K562 (cell line): ENCODE measurements around the gene TP63. TPM values are rescaled to one million over a fixed set of nuclear protein-coding genes. Genes with fewer than 3 reads are reported as not detected.

ENCODE experiments used
- ATAC-seq: fragments of 200-7000 bp; cut with Tn5 transposase; 3 replicates; pipeline ENCODE4 v1.9.1; 2020; ENCODE audit warnings: moderate library complexity
- BruUV-seq: library from RNA; stranded (reverse); fragments of 400-500 nt; replicated peaks from 2 replicates; lab custom pipeline; 2021; lab: Mats Ljungman, UMichigan
- CTCF ChIA-PET: fragments of 300-600 bp; formaldehyde crosslinking; extraction: SDS; loops from one replicate; lab custom pipeline; 2021; ENCODE audit warnings: low intra/inter-chr PET ratio; lab: Yijun Ruan, JAX
- POLR2A ChIA-PET: fragments of 300-600, 350-650 bp; sonication (Branson Sonifier 250); formaldehyde crosslinking; extraction: SDS; loops from one replicate; lab custom pipeline; 2021; ENCODE audit warnings: antibody characterized with exemption, inconsistent platforms; lab: Yijun Ruan, JAX
- DNase-seq, 4 experiments: peaks; one replicate each; pipeline versions ENCODE4 v3.0.0 to v3.0.0-alpha.2; 2011 to 2018; ENCODE audit warnings: low spot score in 3 of 4, mixed read lengths in 3 of 4; ENCODE audit errors: extremely low read depth in 1 of 4
- FAIRE-seq: peaks from 2 replicates; lab custom pipeline; 2011; peaks lifted over from hg19 to GRCh38; lab: Jason Lieb, UNC
- H2AFZ ChIP-seq: 2 replicates; pipeline ENCODE4 v1.6.0; 2011; ENCODE audit warnings: low read depth, low read length, control low read depth, inconsistent platforms
- H3K27ac ChIP-seq: fragments of 200-600 bp; 3 replicates; pipeline ENCODE4 v1.8.0; 2011; ENCODE audit warnings: low read depth, mild to moderate bottlenecking, control low read depth, inconsistent platforms, low read length, moderate library complexity, mixed read lengths; ENCODE audit errors: extremely low read depth
- H3K27me3 ChIP-seq, 2 experiments: fragments of 300-600 bp in 1 of 2; 2 replicates in 1 of 2; 3 replicates in 1 of 2; pipeline versions ENCODE4 v1.6.0 to v1.8.0; 2011; ENCODE audit warnings: inconsistent platforms in 2 of 2, low read length in 2 of 2, mild to moderate bottlenecking in 1 of 2, mixed read lengths in 1 of 2, moderate library complexity in 1 of 2; ENCODE audit not compliant: control insufficient read depth in 2 of 2, insufficient read depth in 2 of 2
- H3K36me3 ChIP-seq: fragments of 300-600 bp; 3 replicates; pipeline ENCODE4 v1.8.0; 2011; ENCODE audit warnings: mild to moderate bottlenecking, low read length, inconsistent platforms; ENCODE audit not compliant: control insufficient read depth, insufficient read depth
- H3K4me1 ChIP-seq, 2 experiments: fragments of 200-600 bp in 1 of 2; replicated peaks in 1 of 2; 2 replicates in 1 of 2; 3 replicates in 1 of 2; pipeline versions ENCODE4 v1.5.1 to v1.8.0; 2011; ENCODE audit warnings: inconsistent platforms in 2 of 2, low read length in 2 of 2, mild to moderate bottlenecking in 1 of 2, mixed read lengths in 1 of 2, moderate library complexity in 1 of 2; ENCODE audit not compliant: control insufficient read depth in 2 of 2, insufficient read depth in 2 of 2
- H3K4me2 ChIP-seq: 2 replicates; pipeline ENCODE4 v1.6.1; 2011; ENCODE audit warnings: low read length, control low read depth, inconsistent platforms, mixed read lengths; ENCODE audit not compliant: insufficient read depth
- H3K4me3 ChIP-seq: fragments of 200-600 bp; sonication (generic), shearing (Covaris generic); 2 replicates; pipeline ENCODE4 v1.5.1; 2016; ENCODE audit warnings: control low read depth, inconsistent platforms
- H3K79me2 ChIP-seq: fragments of 200-600 bp; 3 replicates; pipeline ENCODE4 v1.8.0; 2011; ENCODE audit warnings: low read length, inconsistent platforms; ENCODE audit not compliant: control insufficient read depth, insufficient read depth
- H3K9ac ChIP-seq, 2 experiments: 2 replicates each; pipeline versions ENCODE4 v1.6.0 to v1.6.1; 2011; ENCODE audit warnings: low read depth in 2 of 2, low read length in 2 of 2, control low read depth in 1 of 2, inconsistent platforms in 1 of 2, mild to moderate bottlenecking in 1 of 2, mixed read lengths in 1 of 2; ENCODE audit not compliant: insufficient read depth in 1 of 2
- H3K9me1 ChIP-seq: one replicate; pipeline ENCODE4 v1.6.0; 2011; ENCODE audit warnings: inconsistent platforms, mild to moderate bottlenecking, low read length, moderate library complexity; ENCODE audit not compliant: control insufficient read depth, insufficient read depth
- H3K9me3 ChIP-seq: replicated peaks from 2 replicates; pipeline ENCODE4 v1.5.1; 2011; ENCODE audit warnings: low read depth, low read length, inconsistent platforms; ENCODE audit not compliant: control insufficient read depth, insufficient read depth
- H4K20me1 ChIP-seq: replicated peaks from 2 replicates; pipeline ENCODE4 v1.6.1; 2011; ENCODE audit warnings: low read length, inconsistent platforms, mixed read lengths; ENCODE audit not compliant: control insufficient read depth, insufficient read depth
- CCNT2 ChIP-seq: IDR thresholded peaks from 2 replicates; pipeline ENCODE4 v1.6.1; 2011; ENCODE audit warnings: borderline replicate concordance, low read depth, mild to moderate bottlenecking, moderate library complexity, mixed read lengths, low read length; ENCODE audit not compliant: insufficient read length; ENCODE audit errors: extremely low read depth
- ELF2 ChIP-seq: fragments of 250-450 bp; sonication (Bioruptor Pico); IDR thresholded peaks from 2 replicates; pipeline ENCODE4 v1.5.0; 2021; ENCODE audit warnings: mild to moderate bottlenecking
- FOXA1 ChIP-seq: fragments of 450-650 bp; IDR thresholded peaks from 2 replicates; pipeline ENCODE4 v1.6.1; 2016; ENCODE audit warnings: mild to moderate bottlenecking, borderline replicate concordance
- GABPB1 ChIP-seq: sonication (generic); formaldehyde crosslinking; IDR thresholded peaks from 2 replicates; pipeline ENCODE4 v1.8.0; 2022; ENCODE audit warnings: mild to moderate bottlenecking, missing genetic modification reagents
- LEF1 ChIP-seq: fragments of 450-650 bp; IDR thresholded peaks from 2 replicates; pipeline ENCODE4 v1.6.1; 2016; ENCODE audit warnings: mild to moderate bottlenecking
- SLC30A9 ChIP-seq: fragments of 250-450 bp; sonication (Bioruptor Pico); IDR thresholded peaks from 2 replicates; pipeline ENCODE4 v1.8.0; 2022; ENCODE audit warnings: mild to moderate bottlenecking, moderate library complexity
- SRSF1 ChIP-seq: fragments of 200-400 bp; formaldehyde crosslinking; IDR thresholded peaks from 2 replicates; pipeline ENCODE4 v1.6.1; 2017; ENCODE audit warnings: mild to moderate bottlenecking, low read depth, low read length, moderate library complexity
- TCF7L2 ChIP-seq: fragments of 150-350 bp; IDR thresholded peaks from 2 replicates; pipeline ENCODE4 v1.6.1; 2016; ENCODE audit warnings: low read depth, mild to moderate bottlenecking, low read length, moderate library complexity
- U2AF2 ChIP-seq: fragments of 200-400 bp; formaldehyde crosslinking; optimal IDR thresholded peaks from 2 replicates; pipeline ENCODE3; 2017; ENCODE audit warnings: low read depth, mild to moderate bottlenecking, low read length
- ZNF174 ChIP-seq: fragments of 250-450 bp; sonication (Bioruptor Pico); IDR thresholded peaks from 2 replicates; pipeline ENCODE4 v1.4.0; 2020; ENCODE audit warnings: mild to moderate bottlenecking
- WGBS: fragments of 100-300 bp; shearing (Covaris generic); methylation state at CpG from one replicate; pipeline ENCODE4 v1.1.6; 2016; ENCODE audit warnings: low coverage, mixed read lengths; ENCODE audit not compliant: insufficient coverage; ENCODE audit errors: missing lambda C conversion rate; 5-methylcytosine and 5-hydroxymethylcytosine counted together
- in situ Hi-C: fragments of 300-500 bp; cut with MboI; formaldehyde crosslinking; loops from 4 replicates; pipeline ENCODE4 v1.15.0; 2018; ENCODE audit warnings: inconsistent platforms, mixed read lengths
- intact Hi-C: fragments of 100-400 bp; cut with micrococcal nuclease; formaldehyde crosslinking; loops from 2 replicates; pipeline ENCODE4 v1.14.2; 2022
- polyA plus RNA-seq, 8 experiments: library from polyadenylated mRNA; depleted of rRNA in 4 of 8; stranded (reverse) in 5 of 8; unstranded in 3 of 8; fragments of >200 nt; fragmentation: Nextera tagmentation in 2 of 8; fragmentation: Illumina TruSeq in 1 of 8; extraction: Ambion mirVana in 2 of 8; extraction: Trizol in 1 of 8; gene quantifications; 2 replicates each; pipeline versions ENCODE4 v1.2.1 to v1.2.3, GENCODE V29; 2011 to 2014; ENCODE audit warnings: inconsistent platforms in 1 of 8, missing spikeins in 1 of 8
- total RNA-seq, 7 experiments: library from RNA; depleted of rRNA in 6 of 7; stranded (reverse); fragments of >200 nt in 6 of 7; fragmentation: Illumina TruSeq in 2 of 7; extraction: Trizol in 2 of 7; gene quantifications; 2 replicates each; pipeline versions ENCODE4 v1.2.1 to v1.2.3, GENCODE V29; 2011 to 2021; ENCODE audit warnings: low replicate concordance in 1 of 7
- TF ChIP-seq, protein P1 (sequence below): fragments of 450-650 bp; IDR thresholded peaks from 2 replicates; pipeline ENCODE4 v1.6.1; 2014; ENCODE audit warnings: low read depth, mild to moderate bottlenecking, moderate library complexity, borderline replicate concordance
- TF ChIP-seq, protein P2 (sequence below), 2 experiments: fragments of 450-650 bp; formaldehyde crosslinking in 1 of 2; IDR thresholded peaks; 2 replicates each; pipeline versions ENCODE4 v1.4.0 to v1.6.1; 2014 to 2020; ENCODE audit warnings: mild to moderate bottlenecking in 2 of 2, borderline replicate concordance in 1 of 2, low read depth in 1 of 2

TP63 gene
- total and polyA plus RNA-seq, 9 of the 15 experiments (the other 6 are each of a cell fraction or from before 2014, with no cell fraction given) = 0.32 to 1.4 (median 0.50) TPM

- no peak for TF ChIP-seq FOXA1
- no peak for TF ChIP-seq ELF2 (CRISPR knock-in tag)
- TF ChIP-seq, protein P1, sequence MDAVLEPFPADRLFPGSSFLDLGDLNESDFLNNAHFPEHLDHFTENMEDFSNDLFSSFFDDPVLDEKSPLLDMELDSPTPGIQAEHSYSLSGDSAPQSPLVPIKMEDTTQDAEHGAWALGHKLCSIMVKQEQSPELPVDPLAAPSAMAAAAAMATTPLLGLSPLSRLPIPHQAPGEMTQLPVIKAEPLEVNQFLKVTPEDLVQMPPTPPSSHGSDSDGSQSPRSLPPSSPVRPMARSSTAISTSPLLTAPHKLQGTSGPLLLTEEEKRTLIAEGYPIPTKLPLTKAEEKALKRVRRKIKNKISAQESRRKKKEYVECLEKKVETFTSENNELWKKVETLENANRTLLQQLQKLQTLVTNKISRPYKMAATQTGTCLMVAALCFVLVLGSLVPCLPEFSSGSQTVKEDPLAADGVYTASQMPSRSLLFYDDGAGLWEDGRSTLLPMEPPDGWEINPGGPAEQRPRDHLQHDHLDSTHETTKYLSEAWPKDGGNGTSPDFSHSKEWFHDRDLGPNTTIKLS = no peak
These were observed 68.7 kb downstream of the TP63 start (continued) for GRCh38 chr3:189699885-189700284.

DNA sequence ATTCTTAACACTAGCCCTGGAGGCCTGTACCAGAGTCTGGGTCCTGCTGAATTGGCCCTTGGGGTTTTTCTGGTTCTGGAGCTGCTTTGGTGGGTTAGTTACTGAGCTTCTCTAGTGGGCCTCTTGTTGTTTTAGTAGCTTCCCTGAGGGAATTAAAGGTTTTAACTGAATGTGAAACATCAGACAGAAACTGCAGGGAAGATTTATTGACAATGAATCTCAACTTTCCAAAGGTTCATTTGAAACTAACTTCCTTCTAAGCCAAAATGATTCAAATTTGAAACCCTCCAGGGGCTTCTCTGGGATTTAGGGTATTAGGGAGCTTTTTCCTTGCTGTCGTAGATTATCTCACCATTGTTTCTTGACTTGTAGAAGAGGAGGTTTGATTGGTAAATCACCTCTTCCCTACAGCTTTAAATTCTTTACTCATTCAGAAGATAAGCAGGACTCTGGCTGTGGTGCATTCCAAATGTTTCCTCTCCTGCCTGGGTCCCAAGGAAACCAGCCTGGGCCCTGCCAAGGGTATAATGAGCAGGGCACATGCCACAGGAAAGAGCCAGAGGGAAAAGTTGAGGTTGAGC, 71.0 kb downstream of the TP63 start:
- Histone ChIP-seq H3K9me3 (no peaks in the 10 kb centered on the region), H3K4me2 (no peak overlapping the region), H3K27ac (no peak overlapping the region), H3K79me2 (no peaks in the 10 kb centered on the region), H4K20me1 (no peaks in the 10 kb centered on the region), H3K4me1 (no peaks in the 10 kb centered on the region), H3K27me3 (no peaks in the 10 kb centered on the region), H3K9ac (no peak overlapping the region), H2AFZ (no peak overlapping the region), H3K4me3 (no peak overlapping the region), H3K36me3 (no peaks in the 10 kb centered on the region), H3K9me1 (no peaks in the 10 kb centered on the region)
- intact Hi-C loops = no loop called here
- no peak for FAIRE-seq
- BruUV-seq = no TSS peak
- 0% methylated on average over 1 of the region's 1 CpG for WGBS
- no peak for DNase-seq
- ChIA-PET CTCF (no interaction called here), POLR2A (no interaction called here)
- in situ Hi-C loops = no loop called here
- ATAC-seq = no peak
- TF ChIP-seq LEF1 (no peak), ZNF174 (CRISPR knock-in tag) (no peak), GABPB1 (CRISPR knock-in tag) (no peak), CCNT2 (no peak), U2AF2 (no peak), TCF7L2 (no peak), SLC30A9 (CRISPR knock-in tag) (no peak), SRSF1 (no peak)
- TF ChIP-seq, protein P2, sequence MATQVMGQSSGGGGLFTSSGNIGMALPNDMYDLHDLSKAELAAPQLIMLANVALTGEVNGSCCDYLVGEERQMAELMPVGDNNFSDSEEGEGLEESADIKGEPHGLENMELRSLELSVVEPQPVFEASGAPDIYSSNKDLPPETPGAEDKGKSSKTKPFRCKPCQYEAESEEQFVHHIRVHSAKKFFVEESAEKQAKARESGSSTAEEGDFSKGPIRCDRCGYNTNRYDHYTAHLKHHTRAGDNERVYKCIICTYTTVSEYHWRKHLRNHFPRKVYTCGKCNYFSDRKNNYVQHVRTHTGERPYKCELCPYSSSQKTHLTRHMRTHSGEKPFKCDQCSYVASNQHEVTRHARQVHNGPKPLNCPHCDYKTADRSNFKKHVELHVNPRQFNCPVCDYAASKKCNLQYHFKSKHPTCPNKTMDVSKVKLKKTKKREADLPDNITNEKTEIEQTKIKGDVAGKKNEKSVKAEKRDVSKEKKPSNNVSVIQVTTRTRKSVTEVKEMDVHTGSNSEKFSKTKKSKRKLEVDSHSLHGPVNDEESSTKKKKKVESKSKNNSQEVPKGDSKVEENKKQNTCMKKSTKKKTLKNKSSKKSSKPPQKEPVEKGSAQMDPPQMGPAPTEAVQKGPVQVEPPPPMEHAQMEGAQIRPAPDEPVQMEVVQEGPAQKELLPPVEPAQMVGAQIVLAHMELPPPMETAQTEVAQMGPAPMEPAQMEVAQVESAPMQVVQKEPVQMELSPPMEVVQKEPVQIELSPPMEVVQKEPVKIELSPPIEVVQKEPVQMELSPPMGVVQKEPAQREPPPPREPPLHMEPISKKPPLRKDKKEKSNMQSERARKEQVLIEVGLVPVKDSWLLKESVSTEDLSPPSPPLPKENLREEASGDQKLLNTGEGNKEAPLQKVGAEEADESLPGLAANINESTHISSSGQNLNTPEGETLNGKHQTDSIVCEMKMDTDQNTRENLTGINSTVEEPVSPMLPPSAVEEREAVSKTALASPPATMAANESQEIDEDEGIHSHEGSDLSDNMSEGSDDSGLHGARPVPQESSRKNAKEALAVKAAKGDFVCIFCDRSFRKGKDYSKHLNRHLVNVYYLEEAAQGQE (IDR thresholded peaks at IDR 0.05; ENCODE audit: borderline replicate concordance) = no peak
- TF ChIP-seq, protein P2 (CRISPR knock-in tag; IDR thresholded peaks at IDR 0.05; ENCODE audit: low read depth) = no peak
